CD8-positive, alpha-beta memory T cell (primary cell): ENCODE measurements around the gene PIEZO2. TPM values are rescaled to one million over a fixed set of nuclear protein-coding genes. Genes with fewer than 3 reads are reported as not detected.

Experiments used
- CTCF ChIA-PET: fragments of 350-600 bp; sonication (Branson Sonifier 250); formaldehyde crosslinking; loops from one replicate; lab custom pipeline; 2021; ENCODE audit warnings: antibody characterized with exemption; lab: Charles Lee
- POLR2A ChIA-PET: fragments of 350-600 bp; sonication (Branson Sonifier 250); formaldehyde crosslinking; loops from one replicate; lab custom pipeline; 2021; ENCODE audit warnings: antibody characterized with exemption; lab: Charles Lee
- DNase-seq, 5 donors: peaks; one replicate each; pipeline versions ENCODE4 v3.0.0 to v3.0.0-alpha.2; 2020 to 2022; ENCODE audit warnings: mixed read lengths in 1 of 5
- H3K27ac ChIP-seq: one replicate; pipeline ENCODE4 v1.7.0; 2013; ENCODE audit warnings: low read depth, mild to moderate bottlenecking, low read length, moderate library complexity
- H3K27me3 ChIP-seq: 2 replicates; pipeline ENCODE4 v1.7.0; 2013; ENCODE audit warnings: low read length, mild to moderate bottlenecking; ENCODE audit not compliant: insufficient read depth, poor library complexity, severe bottlenecking
- H3K36me3 ChIP-seq: 2 replicates; pipeline ENCODE4 v1.7.0; 2013; ENCODE audit warnings: mild to moderate bottlenecking, low read length, moderate library complexity; ENCODE audit not compliant: insufficient read depth
- H3K4me1 ChIP-seq: 2 replicates; pipeline ENCODE4 v1.7.0; 2013; ENCODE audit warnings: mild to moderate bottlenecking, low read length, moderate library complexity; ENCODE audit not compliant: insufficient read depth
- H3K4me3 ChIP-seq: 2 replicates; pipeline ENCODE4 v1.7.0; 2013; ENCODE audit warnings: mild to moderate bottlenecking, low read length
- H3K9me3 ChIP-seq: 2 replicates; pipeline ENCODE4 v1.7.0; 2013; ENCODE audit warnings: mild to moderate bottlenecking, low read length
- H3K27ac Mint-ChIP-seq, 8 donors: one replicate each; pipeline ENCODE4 v1.8.0; 2020 to 2021; ENCODE audit warnings: mixed read lengths in 8 of 8, mild to moderate bottlenecking in 6 of 8, inconsistent platforms in 3 of 8, moderate library complexity in 3 of 8
- H3K27me3 Mint-ChIP-seq, 2 donors: one replicate each; pipeline ENCODE4 v1.8.0; 2020 to 2021; ENCODE audit warnings: mixed read lengths in 2 of 2, mild to moderate bottlenecking in 1 of 2, moderate library complexity in 1 of 2
- H3K36me3 Mint-ChIP-seq, 3 donors: one replicate each; pipeline ENCODE4 v1.8.0; 2020 to 2021; ENCODE audit warnings: mixed read lengths in 3 of 3, inconsistent platforms in 1 of 3, mild to moderate bottlenecking in 1 of 3
- H3K4me1 Mint-ChIP-seq, 3 donors: one replicate each; pipeline ENCODE4 v1.8.0; 2020 to 2021; ENCODE audit warnings: mixed read lengths in 3 of 3, inconsistent platforms in 1 of 3, mild to moderate bottlenecking in 1 of 3
- H3K4me3 Mint-ChIP-seq, 7 donors: one replicate each; pipeline ENCODE4 v1.8.0; 2020 to 2021; ENCODE audit warnings: mixed read lengths in 7 of 7, mild to moderate bottlenecking in 6 of 7, moderate library complexity in 4 of 7, inconsistent platforms in 2 of 7
- H3K9me3 Mint-ChIP-seq, 5 donors: one replicate each; pipeline ENCODE4 v1.8.0; 2020 to 2022; ENCODE audit warnings: mixed read lengths in 5 of 5, mild to moderate bottlenecking in 3 of 5, moderate library complexity in 2 of 5, inconsistent platforms in 1 of 5
- polyA plus RNA-seq: library from polyadenylated mRNA; unstranded; fragments of 300-500 nt; fragmentation: Illumina TruSeq; gene quantifications from one replicate; pipeline ENCODE4 v1.2.3, GENCODE V29; 2021
- total RNA-seq, 2 experiments: library from RNA; stranded (reverse); gene quantifications; one replicate each; pipeline ENCODE4 v1.2.3, GENCODE V29; 2021

PIEZO2 gene
- total and polyA plus RNA-seq, 3 experiments from 2014 or later, result not detected

DNA sequence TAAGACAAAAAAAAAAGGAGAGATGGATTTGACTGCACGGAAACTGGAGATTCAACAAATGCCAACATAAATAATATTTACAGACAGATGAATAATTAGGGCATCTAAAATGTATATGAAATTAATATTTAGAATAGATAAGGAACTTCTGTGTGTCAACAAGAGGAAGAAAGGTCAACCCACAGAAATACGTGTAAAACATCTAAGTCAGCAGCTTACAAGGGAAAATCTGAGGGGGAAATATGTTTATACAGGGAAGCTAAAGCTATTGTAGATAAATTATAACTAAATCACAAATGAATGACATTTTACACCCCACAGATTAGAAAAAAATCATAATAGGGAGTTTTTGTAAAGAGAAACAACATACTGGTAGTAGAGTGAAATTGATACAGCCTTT, 159.9 kb downstream of the PIEZO2 start:
- Mint-ChIP-seq H3K27ac (no peak overlapping the region), H3K4me3 (no peak overlapping the region), H3K9me3 (peaks cover 10 to 35% (median 18%) of the 10 kb centered on the region in 5 donors), H3K36me3 (no peaks in the 10 kb centered on the region), H3K27me3 (no peaks in the 10 kb centered on the region), H3K4me1 (no peaks in the 10 kb centered on the region)
- no peaks in the 10 kb centered on the region for H3K4me1 ChIP-seq
- no peaks in the 10 kb centered on the region for H3K9me3 ChIP-seq
- no peaks in the 10 kb centered on the region for H3K27me3 ChIP-seq
- ChIA-PET CTCF (no interaction called here), POLR2A (no interaction called here)
- no peak overlapping the region for H3K4me3 ChIP-seq
- no peak for DNase-seq
- H3K27ac ChIP-seq, result no peak overlapping the region
- no peaks in the 10 kb centered on the region for H3K36me3 ChIP-seq

DNA sequence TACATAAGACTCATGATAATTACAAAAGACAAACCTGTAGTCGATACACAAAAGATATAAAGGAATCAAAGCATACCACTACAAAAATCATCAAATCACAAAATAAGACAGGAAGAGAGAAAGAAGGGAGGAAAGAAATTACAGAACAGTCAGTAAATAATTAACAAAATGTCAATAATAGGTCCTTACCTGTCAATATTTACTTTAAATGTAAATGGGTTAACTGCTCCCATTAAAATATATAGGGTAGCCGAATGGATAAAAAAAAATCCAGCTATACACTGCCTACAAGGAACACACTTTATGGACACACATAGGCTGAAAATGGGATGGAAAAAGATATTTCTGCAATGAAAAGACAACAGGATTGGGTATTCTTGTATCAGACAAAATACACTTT, 163.7 kb downstream of the PIEZO2 start:
- no peaks in the 10 kb centered on the region for H3K27me3 ChIP-seq
- Mint-ChIP-seq H3K4me3 (no peak overlapping the region), H3K9me3 (peaks cover 11 to 42% (median 16%) of the 10 kb centered on the region in 5 donors), H3K4me1 (no peaks in the 10 kb centered on the region), H3K36me3 (no peaks in the 10 kb centered on the region), H3K27me3 (no peaks in the 10 kb centered on the region), H3K27ac (no peak overlapping the region)
- H3K4me1 ChIP-seq, result no peaks in the 10 kb centered on the region
- DNase-seq, result no peak
- ChIA-PET CTCF (no interaction called here), POLR2A (no interaction called here)
- no peak overlapping the region for H3K4me3 ChIP-seq
- no peaks in the 10 kb centered on the region for H3K36me3 ChIP-seq
- no peaks in the 10 kb centered on the region for H3K9me3 ChIP-seq
- H3K27ac ChIP-seq, result no peak overlapping the region

DNA sequence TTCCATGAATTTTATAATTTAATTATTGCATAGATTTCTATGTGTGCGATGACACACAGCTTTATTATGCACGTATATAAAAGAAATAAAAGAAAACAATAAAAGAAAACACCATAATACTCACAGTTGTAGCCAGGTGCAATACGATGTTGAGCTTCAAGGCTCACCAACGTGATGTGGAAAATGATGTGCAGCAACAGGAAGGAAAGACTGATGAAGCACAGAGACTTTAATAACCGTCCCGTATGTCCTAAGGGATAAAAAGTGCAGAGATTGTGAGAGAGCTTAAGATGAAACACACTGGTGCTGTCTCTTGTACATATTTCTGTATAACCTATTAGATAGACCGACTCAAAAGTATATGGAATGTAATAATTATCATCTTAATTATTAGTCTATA, 170.0 kb downstream of the PIEZO2 start:
- H3K4me1 ChIP-seq, result no peaks in the 10 kb centered on the region
- no peak overlapping the region for H3K27ac ChIP-seq
- POLR2A ChIA-PET, result no interaction called here
- H3K27me3 ChIP-seq, result no peaks in the 10 kb centered on the region
- H3K36me3 ChIP-seq, result no peaks in the 10 kb centered on the region
- Mint-ChIP-seq H3K4me1 (no peaks in the 10 kb centered on the region), H3K36me3 (no peaks in the 10 kb centered on the region), H3K27me3 (no peaks in the 10 kb centered on the region), H3K4me3 (no peak overlapping the region), H3K9me3 (peaks cover 2 to 19% (median 11%) of the 10 kb centered on the region in 5 donors), H3K27ac (no peak overlapping the region)
- CTCF ChIA-PET, result no interaction called here
- no peaks in the 10 kb centered on the region for H3K9me3 ChIP-seq
- DNase-seq, result no peak
- no peak overlapping the region for H3K4me3 ChIP-seq

DNA sequence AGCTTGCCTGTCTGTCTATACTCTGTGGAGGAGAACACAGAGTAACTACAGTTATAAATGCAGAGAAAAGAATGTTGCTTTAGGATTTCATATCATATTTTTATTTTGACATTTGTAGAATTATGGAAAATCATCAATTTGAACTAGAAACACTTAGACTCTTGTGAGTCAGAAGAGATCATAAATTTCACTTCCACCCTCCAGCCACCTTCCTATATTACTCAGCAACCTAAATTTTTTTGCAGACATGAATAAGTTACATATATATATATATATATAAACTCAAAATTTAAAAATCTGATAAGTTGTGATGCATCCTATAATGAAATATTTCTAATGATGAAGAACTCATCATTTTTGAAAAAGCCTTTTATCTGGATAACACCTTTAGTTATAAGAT, 172.3 kb downstream of the PIEZO2 start:
- no peaks in the 10 kb centered on the region for H3K36me3 ChIP-seq
- CTCF ChIA-PET, result no interaction called here
- no peak overlapping the region for H3K4me3 ChIP-seq
- peaks cover 0 to 1% of the 10 kb centered on the region in 2 donors for H3K27me3 Mint-ChIP-seq
- H3K9me3 ChIP-seq, result no peaks in the 10 kb centered on the region
- no peak overlapping the region for H3K4me3 Mint-ChIP-seq
- H3K36me3 Mint-ChIP-seq, result no peaks in the 10 kb centered on the region
- H3K4me1 ChIP-seq, result no peaks in the 10 kb centered on the region
- peaks cover 0 to 7% (median 7%) of the 10 kb centered on the region in 5 donors for H3K9me3 Mint-ChIP-seq
- no peak overlapping the region for H3K27ac Mint-ChIP-seq
- no peak overlapping the region for H3K27ac ChIP-seq
- no peaks in the 10 kb centered on the region for H3K4me1 Mint-ChIP-seq
- no peaks in the 10 kb centered on the region for H3K27me3 ChIP-seq
- POLR2A ChIA-PET, result no interaction called here
- no peak for DNase-seq

DNA sequence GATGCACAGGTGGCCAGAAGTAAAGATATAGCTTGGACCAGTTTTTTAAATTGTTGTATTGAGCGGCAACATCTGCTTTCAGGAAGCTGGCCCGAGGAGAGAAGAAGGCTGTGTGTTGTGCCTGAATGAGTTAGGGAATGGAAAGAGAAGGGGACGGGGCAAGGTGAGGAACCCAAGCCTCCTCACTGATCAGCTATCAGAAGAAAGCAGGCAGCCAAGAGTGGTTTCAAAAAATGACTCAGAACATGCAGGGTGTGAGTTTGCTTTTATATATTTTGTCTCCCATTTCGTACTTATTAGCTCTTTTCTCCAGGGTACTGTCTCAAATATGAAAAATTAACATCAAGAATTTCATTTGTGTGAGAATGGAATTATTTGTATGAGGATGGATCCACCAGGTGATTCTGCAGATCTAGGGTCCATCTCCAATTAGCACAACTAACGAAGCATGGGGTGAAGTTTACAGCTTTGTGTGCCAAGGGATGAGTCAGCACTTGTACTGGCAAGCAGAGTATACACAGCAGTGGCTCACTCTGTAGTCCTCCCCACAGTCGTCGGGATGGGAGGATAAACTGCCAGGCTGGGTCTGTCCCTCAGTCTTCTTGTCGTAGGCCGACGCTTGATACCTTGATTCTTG, 175.7 kb downstream of the PIEZO2 start:
- H3K27ac ChIP-seq, result no peak overlapping the region
- H3K4me3 Mint-ChIP-seq, result no peak overlapping the region
- CTCF ChIA-PET, result no interaction called here

DNA sequence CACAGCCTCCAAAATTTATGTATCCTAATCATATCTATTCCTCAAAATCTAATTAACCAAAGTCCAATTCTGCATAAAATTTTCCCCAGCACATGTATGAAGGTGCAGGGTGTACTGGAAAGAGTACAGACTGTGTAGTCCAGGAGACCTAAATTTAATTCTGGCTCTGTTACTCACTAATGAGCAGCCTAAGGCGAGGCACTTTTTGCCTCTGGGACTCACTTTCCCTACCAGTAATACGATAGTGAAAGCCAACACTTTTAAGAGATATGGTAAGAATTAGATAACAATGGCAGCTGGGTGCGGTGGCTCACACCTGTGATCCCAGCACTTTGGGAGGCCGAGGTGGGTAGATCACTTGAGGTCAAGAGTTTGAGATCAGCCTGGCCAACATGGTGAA, 177.7 kb downstream of the PIEZO2 start:
- Mint-ChIP-seq H3K9me3 (peaks cover 0 to 14% (median 7%) of the 10 kb centered on the region in 5 donors), H3K4me1 (no peaks in the 10 kb centered on the region)
- CTCF ChIA-PET, result no interaction called here

More for the DNA sequence above, 175.7 kb downstream of the PIEZO2 start:
- POLR2A ChIA-PET, result no interaction called here
- H3K27ac Mint-ChIP-seq, result no peak overlapping the region
- H3K27me3 Mint-ChIP-seq, result peaks cover 0 to 1% of the 10 kb centered on the region in 2 donors
- no peaks in the 10 kb centered on the region for H3K36me3 Mint-ChIP-seq
- Histone ChIP-seq H3K4me3 (no peak overlapping the region), H3K36me3 (no peaks in the 10 kb centered on the region), H3K4me1 (no peaks in the 10 kb centered on the region), H3K27me3 (no peaks in the 10 kb centered on the region), H3K9me3 (no peaks in the 10 kb centered on the region)
- no peaks in the 10 kb centered on the region for H3K4me1 Mint-ChIP-seq
- H3K9me3 Mint-ChIP-seq, result peaks cover 2 to 14% (median 6%) of the 10 kb centered on the region in 5 donors
- DNase-seq, result no peak

DNA sequence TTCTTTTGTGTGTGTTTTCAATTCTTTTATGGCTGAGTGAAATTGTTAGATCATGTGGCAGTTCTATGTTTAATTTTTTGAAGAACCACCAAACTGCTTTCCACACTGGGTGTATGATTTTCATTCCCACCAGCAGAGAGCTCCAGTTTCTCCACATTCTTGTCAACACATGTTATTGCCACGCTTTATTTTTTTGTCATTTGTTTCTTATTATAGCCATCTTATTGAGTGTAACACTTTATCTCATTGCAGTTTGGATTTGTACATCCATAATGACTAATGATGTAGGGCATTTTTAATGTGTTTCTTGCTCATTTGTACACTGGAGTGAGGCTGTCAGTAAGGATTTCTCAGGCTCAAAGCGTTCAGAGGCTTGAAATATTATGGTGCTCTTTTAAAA, 184.2 kb downstream of the PIEZO2 start:
- Mint-ChIP-seq H3K4me3 (no peak overlapping the region), H3K4me1 (no peaks in the 10 kb centered on the region), H3K27ac (no peak overlapping the region), H3K27me3 (no peaks in the 10 kb centered on the region), H3K36me3 (no peaks in the 10 kb centered on the region), H3K9me3 (peaks cover 0 to 16% (median 4%) of the 10 kb centered on the region in 5 donors)
- ChIA-PET POLR2A (no interaction called here), CTCF (no interaction called here)
- Histone ChIP-seq H3K4me3 (no peak overlapping the region), H3K27ac (no peak overlapping the region), H3K9me3 (no peaks in the 10 kb centered on the region), H3K36me3 (no peaks in the 10 kb centered on the region), H3K4me1 (no peaks in the 10 kb centered on the region), H3K27me3 (no peaks in the 10 kb centered on the region)
- DNase-seq, result no peak

More for the DNA sequence above, 177.7 kb downstream of the PIEZO2 start:
- no peak overlapping the region for H3K27ac ChIP-seq
- no peaks in the 10 kb centered on the region for H3K36me3 ChIP-seq
- H3K4me1 ChIP-seq, result no peaks in the 10 kb centered on the region
- Mint-ChIP-seq H3K27ac (no peak overlapping the region), H3K36me3 (no peaks in the 10 kb centered on the region), H3K27me3 (peaks cover 0 to 1% of the 10 kb centered on the region in 2 donors), H3K4me3 (no peak overlapping the region)
- H3K9me3 ChIP-seq, result no peaks in the 10 kb centered on the region
- no peaks in the 10 kb centered on the region for H3K27me3 ChIP-seq
- POLR2A ChIA-PET, result no interaction called here
- H3K4me3 ChIP-seq, result no peak overlapping the region
- DNase-seq, result no peak

DNA sequence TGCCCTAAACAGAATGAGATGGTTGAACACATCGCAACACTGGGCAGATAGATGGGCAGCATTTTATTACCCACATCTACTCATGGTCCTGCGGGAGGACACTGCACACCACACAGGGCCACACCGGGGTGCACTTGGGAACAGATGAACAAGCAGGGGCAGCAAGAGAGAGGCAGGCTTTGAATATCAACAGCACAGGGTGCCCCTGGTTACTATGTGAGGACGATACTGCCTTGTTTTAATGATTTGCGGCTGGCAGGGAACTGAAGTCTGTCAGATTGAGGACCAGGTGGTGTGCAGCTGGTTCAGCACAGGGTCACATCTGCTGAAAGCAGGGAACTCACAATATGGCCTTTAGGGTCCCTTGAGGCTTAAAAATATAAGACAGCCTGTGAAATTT, 195.7 kb downstream of the PIEZO2 start:
- DNase-seq, result no peak
- Histone ChIP-seq H3K4me1 (no peaks in the 10 kb centered on the region), H3K4me3 (no peak overlapping the region), H3K27ac (no peak overlapping the region), H3K27me3 (no peaks in the 10 kb centered on the region), H3K36me3 (no peaks in the 10 kb centered on the region), H3K9me3 (no peaks in the 10 kb centered on the region)
- Mint-ChIP-seq H3K4me3 (no peak overlapping the region), H3K36me3 (no peaks in the 10 kb centered on the region), H3K27me3 (peaks cover 0 to 4% of the 10 kb centered on the region in 2 donors), H3K27ac (no peak overlapping the region), H3K4me1 (no peaks in the 10 kb centered on the region), H3K9me3 (peaks cover 2 to 4% (median 3%) of the 10 kb centered on the region in 5 donors)
- ChIA-PET POLR2A (no interaction called here), CTCF (no interaction called here)
